ENCODE results near the gene STAG3. TPM values are rescaled to one million over a fixed set of nuclear protein-coding genes. Genes with fewer than 3 reads are reported as not detected.
"Not testable (repeated sequence)": the region's sequence is repeated elsewhere in the genome, so short reads cannot be mapped to it uniquely, and the experiment has no call there.

The STAG3 gene
- total RNA-seq, 2 experiments from 2014 or later, result 24.7 to 28.3 TPM

- Mint-ChIP-seq H3K4me3 (no peak overlapping the region), H3K27me3 (no peaks in the 10 kb centered on the region), H3K4me1 (peaks cover 46% of the 10 kb centered on the region), H3K27ac (peak overlapping the region; percentile 19), H3K9me3 (ENCODE audit: low read depth) (no peaks in the 10 kb centered on the region), H3K36me3 (ENCODE audit: low read depth) (peaks cover 2% of the 10 kb centered on the region)
- no peak for ATAC-seq
- intact Hi-C loops (cut with DNase I, micrococcal nuclease), result loop anchor here in 1 of 2 experiments (2.0 kb wide), 2 partner anchors 17 to 29 kb away; no protein-coding TSS in a partner anchor
- CTCF ChIA-PET, result interaction anchor here (1.5 kb wide), 2 partner anchors 18 to 27 kb away, joined by 3 read pairs; no protein-coding TSS in a partner anchor
- no peak for DNase-seq
- POLR2A ChIA-PET, result no interaction called here
Observed at GRCh38 chr7:100191775-100192174, 14.1 kb downstream of the STAG3 start.

DNA sequence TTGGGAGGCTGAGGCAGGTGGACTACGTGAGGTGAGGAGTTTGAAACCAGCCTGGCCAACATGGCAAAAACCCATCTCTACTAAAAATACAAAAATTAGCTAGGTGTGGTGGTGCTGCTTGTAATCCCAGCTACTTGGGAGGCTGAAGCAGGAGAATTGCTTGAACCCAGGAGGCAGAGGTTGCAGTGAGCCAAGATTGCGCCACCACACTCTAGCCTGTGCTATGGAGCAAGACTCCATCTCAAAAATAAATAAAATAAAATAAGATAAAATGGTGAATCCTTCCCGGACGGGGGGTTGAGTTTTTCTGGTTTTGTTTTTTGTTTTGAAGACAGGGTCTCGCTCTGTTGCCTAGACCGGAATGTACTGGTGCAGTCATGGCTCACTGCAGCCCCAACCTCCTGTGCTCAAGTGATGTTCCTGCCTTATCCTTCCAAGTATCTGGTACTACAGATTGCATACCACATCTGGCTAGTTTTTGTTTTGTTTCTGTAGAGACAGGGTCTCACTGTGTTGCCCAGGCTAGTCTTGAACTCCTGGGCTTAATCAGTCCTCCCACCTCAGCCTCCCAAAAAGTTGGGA lies 14.7 kb downstream of the STAG3 start:
- H3K36me3 Mint-ChIP-seq (ENCODE audit: low read depth); H3K27me3 Mint-ChIP-seq; H3K9me3 Mint-ChIP-seq (ENCODE audit: low read depth); intact Hi-C loops (cut with DNase I, micrococcal nuclease); DNase-seq; ATAC-seq; POLR2A ChIA-PET; H3K4me3 Mint-ChIP-seq: not testable (repeated sequence)
- peaks cover 46% of the 10 kb centered on the region for H3K4me1 Mint-ChIP-seq
- CTCF ChIA-PET, result interaction anchor here (0.6 to 1.5 kb wide), 3 partner anchors 18 to 1552 kb away, joined by 3 read pairs; no protein-coding TSS in a partner anchor
- H3K27ac Mint-ChIP-seq, result peak overlapping the region; percentile 19

GRCh38 chr7:100192969-100193368 lies 15.3 kb downstream of the STAG3 start:
- intact Hi-C loops (cut with DNase I, micrococcal nuclease), result no loop called here
- Mint-ChIP-seq H3K4me3 (no peak overlapping the region), H3K36me3 (ENCODE audit: low read depth) (peaks cover 2% of the 10 kb centered on the region), H3K4me1 (peaks cover 46% of the 10 kb centered on the region), H3K9me3 (ENCODE audit: low read depth) (no peaks in the 10 kb centered on the region), H3K27ac (no peak overlapping the region), H3K27me3 (no peaks in the 10 kb centered on the region)
- ChIA-PET CTCF (interaction anchor here (0.9 to 1.5 kb wide), 5 partner anchors 9 to 62 kb away, joined by 3 to 6 read pairs (median 3); no protein-coding TSS in a partner anchor), POLR2A (no interaction called here)
- no peak for DNase-seq
- no peak for ATAC-seq

- Mint-ChIP-seq H3K4me3 (no peak overlapping the region), H3K4me1 (peaks cover 42% of the 10 kb centered on the region), H3K27me3 (no peaks in the 10 kb centered on the region), H3K36me3 (ENCODE audit: low read depth) (peaks cover 2% of the 10 kb centered on the region), H3K9me3 (ENCODE audit: low read depth) (no peaks in the 10 kb centered on the region), H3K27ac (peak overlapping the region; percentile 4)
- ChIA-PET CTCF (interaction anchor here (0.7 to 1.3 kb wide), 3 partner anchors 9 to 66 kb away, joined by 3 to 16 read pairs (median 3); no protein-coding TSS in a partner anchor), POLR2A (no interaction called here)
- intact Hi-C loops (cut with DNase I, micrococcal nuclease), result no loop called here
- no peak for DNase-seq
- ATAC-seq, result no peak
Observed at GRCh38 chr7:100195222-100195621, 17.5 kb downstream of the STAG3 start.

- Mint-ChIP-seq H3K4me1 (peaks cover 39% of the 10 kb centered on the region), H3K27ac (peak overlapping the region; percentile 4)
- CTCF ChIA-PET, result interaction anchor here (0.9 to 1.3 kb wide), 3 partner anchors 13 to 65 kb away, joined by 3 to 16 read pairs (median 3); no protein-coding TSS in a partner anchor
- H3K27me3 Mint-ChIP-seq; H3K4me3 Mint-ChIP-seq; H3K36me3 Mint-ChIP-seq (ENCODE audit: low read depth); H3K9me3 Mint-ChIP-seq (ENCODE audit: low read depth); POLR2A ChIA-PET; DNase-seq; intact Hi-C loops (cut with DNase I, micrococcal nuclease): not testable (repeated sequence)
- ATAC-seq, result peak; percentile 21
Observed at GRCh38 chr7:100195901-100196322, 18.2 kb downstream of the STAG3 start.

GRCh38 chr7:100198266-100198665 lies 20.5 kb downstream of the STAG3 start:
- peaks cover 20% of the 10 kb centered on the region for H3K4me1 Mint-ChIP-seq
- H3K36me3 Mint-ChIP-seq (ENCODE audit: low read depth), result peaks cover 2% of the 10 kb centered on the region
- intact Hi-C loops (cut with DNase I, micrococcal nuclease), result no loop called here
- ATAC-seq, result no peak
- H3K27ac Mint-ChIP-seq, result no peak overlapping the region
- H3K9me3 Mint-ChIP-seq (ENCODE audit: low read depth), result no peaks in the 10 kb centered on the region
- ChIA-PET CTCF (interaction anchor here (1.1 to 1.7 kb wide), 3 partner anchors 8 to 31 kb away, joined by 3 to 6 read pairs (median 3); no protein-coding TSS in a partner anchor), POLR2A (no interaction called here)
- H3K27me3 Mint-ChIP-seq, result no peaks in the 10 kb centered on the region
- DNase-seq, result no peak
- H3K4me3 Mint-ChIP-seq, result no peak overlapping the region

DNA sequence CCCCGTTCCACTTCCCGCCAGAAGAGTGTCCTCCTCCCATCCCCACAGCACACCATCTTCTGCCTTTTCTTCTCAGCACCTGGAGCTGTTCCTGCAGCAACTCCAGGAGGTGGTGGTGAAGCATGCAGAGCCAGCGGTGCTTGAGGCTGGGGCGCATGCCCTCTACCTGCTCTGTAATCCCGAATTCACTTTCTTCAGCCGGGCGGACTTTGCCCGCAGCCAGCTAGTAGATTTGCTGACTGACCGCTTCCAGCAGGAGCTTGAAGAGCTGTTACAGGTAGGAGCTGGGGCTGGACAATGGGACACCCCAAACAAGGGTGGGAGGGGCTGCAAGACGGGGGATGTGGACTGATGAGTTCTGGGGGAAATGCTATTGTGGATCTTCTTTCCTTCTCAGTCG lies 23.0 kb downstream of the STAG3 start:
- ATAC-seq (no peak), DNase-seq (no peak)
- intact Hi-C loops (cut with DNase I, micrococcal nuclease), result no loop called here
- Mint-ChIP-seq H3K4me1 (peaks cover 10% of the 10 kb centered on the region), H3K4me3 (no peak overlapping the region), H3K27me3 (no peaks in the 10 kb centered on the region), H3K36me3 (ENCODE audit: low read depth) (no peaks in the 10 kb centered on the region), H3K9me3 (ENCODE audit: low read depth) (no peaks in the 10 kb centered on the region), H3K27ac (no peak overlapping the region)
- POLR2A ChIA-PET, result no interaction called here
- CTCF ChIA-PET, result interaction anchor here (0.7 to 1.6 kb wide), 2 partner anchors 10 to 11 kb away, joined by 3 to 7 read pairs; no protein-coding TSS in a partner anchor

- no peaks in the 10 kb centered on the region for H3K9me3 Mint-ChIP-seq (ENCODE audit: low read depth)
- ChIA-PET CTCF (interaction anchor here (1.1 kb wide), 1 partner anchor 15 kb away, joined by 5 read pairs; no protein-coding TSS in a partner anchor), POLR2A (no interaction called here)
- intact Hi-C loops (cut with DNase I, micrococcal nuclease), result no loop called here
- no peak overlapping the region for H3K4me3 Mint-ChIP-seq
- no peaks in the 10 kb centered on the region for H3K27me3 Mint-ChIP-seq
- ATAC-seq, result no peak
- peaks cover 22% of the 10 kb centered on the region for H3K4me1 Mint-ChIP-seq
- no peaks in the 10 kb centered on the region for H3K36me3 Mint-ChIP-seq (ENCODE audit: low read depth)
- no peak overlapping the region for H3K27ac Mint-ChIP-seq
- no peak for DNase-seq
Observed at GRCh38 chr7:100204454-100204853, 26.7 kb downstream of the STAG3 start.

DNA sequence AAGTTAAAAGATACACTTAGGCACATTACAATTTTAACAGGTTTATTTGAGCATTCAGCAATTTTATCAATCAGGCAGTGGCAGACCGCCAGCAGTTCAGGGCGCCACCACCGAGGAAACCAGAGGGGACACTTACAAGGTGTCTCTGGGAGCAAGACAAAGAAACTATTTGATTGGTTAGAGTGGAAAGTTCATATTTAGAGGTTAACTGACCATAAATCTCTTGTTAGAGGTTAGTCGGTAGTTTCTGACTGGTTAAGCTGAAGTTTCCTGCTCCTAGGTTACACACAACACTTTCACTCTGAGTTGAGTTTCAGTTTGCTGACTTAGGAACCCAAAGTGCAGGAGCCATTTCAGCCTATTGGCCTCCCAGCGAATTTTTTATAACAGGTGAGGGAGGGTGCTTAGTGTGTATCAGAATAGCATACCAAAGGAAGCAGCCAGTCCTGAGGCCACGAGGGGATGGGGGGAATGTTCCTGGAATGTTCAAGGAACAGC lies 31.2 kb downstream of the STAG3 start:
- CTCF ChIA-PET, result interaction anchor here (0.6 to 2.8 kb wide), 8 partner anchors 9 to 76 kb away, joined by 3 to 16 read pairs (median 6); no protein-coding TSS in a partner anchor
- Mint-ChIP-seq H3K4me1 (peaks cover 45% of the 10 kb centered on the region), H3K36me3 (ENCODE audit: low read depth) (peaks cover 6% of the 10 kb centered on the region), H3K27me3 (no peaks in the 10 kb centered on the region), H3K4me3 (peak overlapping the region; percentile 57), H3K27ac (peak overlapping the region; percentile 76), H3K9me3 (ENCODE audit: low read depth) (no peaks in the 10 kb centered on the region)
- peak; percentile 78 for DNase-seq
- POLR2A ChIA-PET, result no interaction called here
- ATAC-seq, result peak; percentile 91
- intact Hi-C loops (cut with DNase I, micrococcal nuclease), result loop anchor here (1.0 to 2.0 kb wide), 4 partner anchors 8 to 187 kb away; no protein-coding TSS in a partner anchor

GRCh38 chr7:100209493-100209892 lies 31.8 kb downstream of the STAG3 start:
- Mint-ChIP-seq H3K4me1 (peaks cover 50% of the 10 kb centered on the region), H3K27ac (peak overlapping the region; percentile 59), H3K27me3 (no peaks in the 10 kb centered on the region), H3K9me3 (ENCODE audit: low read depth) (no peaks in the 10 kb centered on the region), H3K4me3 (peak overlapping the region; percentile 57), H3K36me3 (ENCODE audit: low read depth) (peaks cover 6% of the 10 kb centered on the region)
- ChIA-PET POLR2A (no interaction called here), CTCF (interaction anchor here (0.6 to 2.8 kb wide), 9 partner anchors 8 to 77 kb away, joined by 3 to 16 read pairs (median 3); partner anchors contain the start of gene LAMTOR4)
- DNase-seq (no peak), ATAC-seq (no peak)
- intact Hi-C loops (cut with DNase I, micrococcal nuclease), result loop anchor here (1.0 to 2.0 kb wide), 4 partner anchors 8 to 187 kb away; no protein-coding TSS in a partner anchor

DNA sequence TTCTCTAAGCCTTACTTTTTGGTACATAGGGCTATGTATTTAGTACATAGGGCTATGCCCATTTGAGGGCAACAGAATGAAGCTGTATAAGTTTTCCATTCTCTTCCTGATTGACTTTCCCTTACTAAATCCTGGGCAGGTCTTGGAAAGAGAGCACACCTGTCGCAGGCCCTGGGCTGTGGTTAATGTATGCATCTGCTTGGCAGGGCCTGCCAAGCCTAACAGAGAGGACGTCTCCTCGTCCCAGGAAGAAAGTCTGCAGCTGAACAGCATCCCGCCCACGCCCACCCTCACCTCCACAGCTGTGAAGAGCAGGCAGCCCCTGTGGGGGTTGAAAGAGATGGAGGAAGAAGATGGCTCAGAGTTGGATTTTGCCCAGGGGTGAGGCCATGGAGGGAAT lies 33.1 kb downstream of the STAG3 start:
- intact Hi-C loops (cut with DNase I, micrococcal nuclease), result no loop called here
- peaks cover 8% of the 10 kb centered on the region for H3K36me3 Mint-ChIP-seq (ENCODE audit: low read depth)
- H3K4me1 Mint-ChIP-seq, result peaks cover 61% of the 10 kb centered on the region
- CTCF ChIA-PET, result interaction anchor here (0.6 to 2.8 kb wide), 6 partner anchors 10 to 80 kb away, joined by 3 to 15 read pairs (median 3); no protein-coding TSS in a partner anchor
- H3K4me3 Mint-ChIP-seq, result peak overlapping the region; percentile 54
- H3K27ac Mint-ChIP-seq, result peak overlapping the region; percentile 97
- peak; percentile 48 for DNase-seq
- ATAC-seq, result no peak
- H3K9me3 Mint-ChIP-seq (ENCODE audit: low read depth), result no peaks in the 10 kb centered on the region
- H3K27me3 Mint-ChIP-seq, result no peaks in the 10 kb centered on the region
- POLR2A ChIA-PET, result interaction anchor here (0.7 kb wide), 1 partner anchor 70 kb away, joined by 3 read pairs; no protein-coding TSS in a partner anchor
